Hepatic stellate cell (primary cell): ENCODE data around the gene APOBEC2.
"Not testable (repeated sequence)": the region's sequence is repeated elsewhere in the genome, so short reads cannot be mapped to it uniquely, and the experiment has no call there.

Experiments
- DNase-seq: peaks from one replicate; pipeline ENCODE4 v3.0.0; 2011; ENCODE audit warnings: low spot score

The APOBEC2 gene

GRCh38 chr6:41053041-41053440, at the start of gene APOBEC2:
TSS of gene APOBEC2 (plus strand) at chr6:41053202. CDS start at chr6:41053348, 146 bp downstream.
- DNase-seq = no peak

- not testable (repeated sequence) for DNase-seq
These were observed 46.8 kb upstream of the APOBEC2 start for GRCh38 chr6:41006217-41006616.

- DNase-seq = not testable (repeated sequence)
These were observed 46.0 kb upstream of the APOBEC2 start for GRCh38 chr6:41006980-41007379.

DNA sequence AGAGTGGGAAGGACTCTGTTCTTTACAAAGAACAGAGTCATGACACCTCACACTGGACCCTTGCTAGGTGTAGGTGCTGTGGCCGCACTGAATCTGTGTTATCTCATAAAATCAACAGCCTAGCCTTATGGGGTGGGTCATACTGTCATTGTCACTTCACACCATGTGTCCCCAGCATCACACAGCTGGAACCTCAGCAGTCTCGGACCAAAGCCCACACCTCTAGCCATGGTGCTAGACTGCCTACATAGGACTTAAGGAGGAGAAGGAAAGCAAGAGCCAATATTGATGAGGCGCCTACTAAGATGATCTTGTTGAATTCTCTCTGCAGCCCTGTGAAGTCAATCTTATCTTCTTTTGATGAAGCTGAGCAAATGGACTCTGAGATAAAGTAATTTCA, 45.0 kb upstream of the APOBEC2 start:
- no peak for DNase-seq

DNA sequence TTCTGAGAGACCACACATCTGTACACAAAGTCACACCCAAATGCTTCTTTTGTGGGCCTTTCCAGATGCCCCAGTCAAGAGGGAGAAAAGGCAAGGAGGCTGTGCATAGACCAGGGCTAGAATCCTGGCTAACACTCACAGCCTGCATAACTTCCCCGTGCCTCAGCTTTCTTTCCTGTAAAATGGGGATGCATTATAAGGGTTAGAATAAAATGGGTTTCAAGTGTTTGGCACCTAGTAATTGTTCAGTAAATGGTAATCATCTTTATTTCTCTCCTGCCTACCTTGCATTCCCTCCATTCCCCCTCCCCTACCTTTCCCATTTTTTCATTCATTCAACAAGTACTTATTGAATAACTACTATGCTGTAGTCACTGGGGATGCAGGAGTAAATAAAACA, 43.3 kb upstream of the APOBEC2 start:
- no peak for DNase-seq

DNA sequence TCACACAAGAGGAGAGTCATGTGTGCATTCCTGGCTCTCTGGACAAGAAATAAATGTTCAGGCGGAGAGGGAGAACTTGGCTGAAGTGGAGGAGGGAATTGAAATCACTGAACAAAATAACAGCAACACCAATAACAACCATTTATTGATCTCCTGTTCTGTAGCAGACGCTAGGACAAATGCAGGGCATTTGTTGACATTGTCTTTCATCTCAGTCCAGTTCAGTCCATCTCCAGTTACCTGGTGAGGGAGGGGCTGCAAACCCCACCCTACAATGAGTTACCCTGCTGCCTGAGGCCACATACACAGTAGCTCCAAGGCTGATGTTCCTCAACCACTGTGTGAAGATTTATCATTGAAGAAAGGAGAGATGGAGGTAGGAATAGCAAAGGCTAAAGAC, 41.3 kb upstream of the APOBEC2 start:
- DNase-seq = no peak

GRCh38 chr6:41013466-41014153, 39.4 kb upstream of the APOBEC2 start:
- DNase-seq = no peak

DNA sequence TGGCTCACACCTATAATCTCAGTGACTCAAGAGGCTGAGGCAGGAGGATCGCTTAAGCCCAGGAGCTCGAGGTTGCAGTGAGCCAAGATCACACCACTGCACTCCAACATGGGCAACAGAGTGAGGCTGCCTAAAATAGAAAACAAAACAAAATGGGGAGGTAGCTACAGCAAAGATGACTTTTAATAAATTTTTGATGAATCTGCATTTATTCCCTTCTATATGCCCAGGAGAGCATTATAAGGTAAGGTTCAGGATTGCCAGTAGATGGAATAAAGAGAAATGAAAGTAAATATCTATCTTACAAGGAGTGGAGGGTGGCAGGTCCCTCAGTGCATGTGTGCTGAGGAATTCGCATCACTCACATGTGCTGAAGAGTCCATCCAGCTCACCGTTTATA, 38.2 kb upstream of the APOBEC2 start:
- DNase-seq = no peak

DNA sequence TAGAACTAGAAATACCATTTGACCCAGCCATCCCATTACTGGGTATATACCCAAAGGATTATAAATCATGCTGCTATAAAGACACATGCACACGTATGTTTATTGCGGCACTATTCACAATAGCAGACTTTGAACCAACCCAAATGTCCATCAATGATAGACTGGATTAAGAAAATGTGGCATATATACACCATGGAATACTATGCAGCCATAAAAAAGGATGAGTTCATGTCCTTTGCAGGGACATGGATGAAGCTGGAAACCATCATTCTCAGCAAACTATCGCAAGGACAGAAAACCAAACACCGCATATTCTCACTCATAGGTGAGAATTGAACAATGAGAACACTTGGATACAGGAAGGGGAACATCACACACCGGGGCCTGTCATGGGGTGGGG, 37.1 kb upstream of the APOBEC2 start:
- not testable (repeated sequence) for DNase-seq

- no peak for DNase-seq
These were observed 35.3 kb upstream of the APOBEC2 start for GRCh38 chr6:41017663-41018062.

GRCh38 chr6:41021832-41022231, 31.2 kb upstream of the APOBEC2 start:
- DNase-seq = no peak

DNA sequence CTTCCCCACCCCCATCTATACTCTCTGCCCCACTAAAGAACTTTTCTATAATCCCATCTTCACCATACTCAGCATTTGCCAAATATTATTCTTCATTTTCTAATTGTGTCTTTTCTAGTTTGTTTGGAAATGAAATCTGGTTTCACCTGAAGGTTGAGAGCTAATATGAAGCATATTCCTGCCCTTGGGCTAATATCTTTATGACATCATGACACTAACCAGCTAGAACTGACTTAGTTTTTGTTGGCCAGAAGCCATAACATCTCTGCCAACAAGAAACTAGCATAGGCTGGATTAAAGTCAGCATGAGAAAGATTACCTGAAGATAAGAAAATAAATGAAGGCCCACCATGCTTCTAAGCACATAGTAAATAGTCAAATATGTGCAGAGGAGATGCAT, 30.7 kb upstream of the APOBEC2 start:
- DNase-seq = no peak

GRCh38 chr6:41023114-41023513, 29.9 kb upstream of the APOBEC2 start:
- DNase-seq = no peak

- no peak for DNase-seq
These were observed 27.0 kb upstream of the APOBEC2 start for GRCh38 chr6:41025966-41026530.

- no peak for DNase-seq
These were observed 25.8 kb upstream of the APOBEC2 start for GRCh38 chr6:41027241-41027640.

DNA sequence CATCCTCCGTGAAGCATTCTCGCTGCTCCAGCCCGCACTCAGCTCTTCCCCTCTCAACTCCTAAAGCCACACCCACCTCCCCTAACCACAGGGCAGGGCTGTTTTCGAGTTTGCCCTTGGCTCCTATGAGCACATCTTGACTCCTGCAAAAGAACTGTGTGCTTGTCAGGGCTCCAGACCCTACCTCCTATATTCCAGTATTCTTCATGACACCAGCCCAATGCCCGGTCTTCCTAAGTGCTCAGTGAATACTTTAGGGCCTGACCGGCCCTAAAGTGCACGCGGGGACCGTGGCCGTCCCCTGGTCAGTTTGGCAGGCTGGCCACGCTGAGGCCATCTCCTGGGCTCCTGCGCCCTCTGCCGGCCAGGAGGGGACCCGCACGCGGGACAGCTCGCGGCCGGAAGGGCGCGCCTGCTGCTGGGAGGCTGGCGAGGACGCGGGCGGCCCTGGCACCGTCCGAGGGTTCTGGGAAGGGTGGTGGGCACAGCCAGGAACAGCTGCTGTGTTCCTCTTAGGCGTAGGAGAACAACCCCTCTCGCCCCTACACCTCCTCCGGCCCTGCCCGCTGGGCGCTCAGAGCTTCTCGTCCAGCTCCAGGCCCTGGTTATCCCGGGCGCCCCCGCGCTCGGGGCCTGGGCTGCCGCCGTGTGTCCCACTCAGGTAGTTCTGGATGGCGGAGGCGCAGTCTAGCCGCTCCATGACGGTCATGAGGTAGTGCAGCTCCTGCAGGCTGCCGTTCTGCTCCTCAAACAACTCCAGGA, 25.0 kb upstream of the APOBEC2 start:
- peak; percentile 84 for DNase-seq

DNA sequence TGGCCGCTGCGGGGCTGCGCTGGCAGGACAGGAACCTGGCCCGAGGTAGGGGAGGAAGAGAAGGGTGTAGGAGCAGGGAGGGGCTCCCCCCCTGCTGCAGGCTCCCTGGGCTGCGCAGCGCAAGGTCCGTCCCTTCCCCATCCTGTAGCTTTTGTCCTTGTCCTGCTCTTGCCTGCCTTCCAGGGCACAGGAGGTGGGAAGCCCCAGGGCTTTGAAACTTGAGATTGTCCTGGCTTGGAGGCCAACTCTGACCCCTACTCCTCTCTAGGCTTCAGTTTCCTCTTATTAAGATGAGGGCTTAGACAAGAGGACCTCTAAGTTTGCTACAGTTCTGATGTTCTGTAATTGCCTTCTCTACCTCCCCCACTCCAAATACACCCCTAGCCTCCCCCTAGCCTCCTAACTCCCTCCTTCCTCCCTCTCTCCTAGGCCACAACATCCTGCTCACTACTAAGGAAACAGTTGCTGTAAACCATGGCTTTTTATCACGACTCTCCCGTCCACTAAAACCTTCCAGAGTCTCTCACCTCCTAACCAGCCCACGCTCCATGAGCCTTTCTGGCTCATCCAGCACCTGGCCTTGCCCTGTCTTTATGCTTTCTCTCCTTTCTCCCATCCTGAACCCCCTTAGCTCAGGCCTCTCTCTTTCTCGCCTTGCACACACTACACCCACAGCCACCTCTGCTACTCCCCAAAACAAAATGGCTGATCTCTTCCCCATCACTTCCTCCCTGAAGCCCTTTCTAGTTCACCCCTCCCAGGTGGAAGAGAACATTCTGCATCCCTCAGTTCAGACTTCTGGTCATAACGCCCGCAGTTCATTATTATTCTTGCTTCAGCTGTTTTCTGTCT, 24.2 kb upstream of the APOBEC2 start:
- no peak for DNase-seq

- no peak for DNase-seq
These were observed 20.2 kb upstream of the APOBEC2 start for GRCh38 chr6:41032830-41033229.

- no peak for DNase-seq
These were observed 19.2 kb upstream of the APOBEC2 start for GRCh38 chr6:41033776-41034175.

- DNase-seq = no peak
These were observed 16.8 kb upstream of the APOBEC2 start for GRCh38 chr6:41036186-41036585.

DNA sequence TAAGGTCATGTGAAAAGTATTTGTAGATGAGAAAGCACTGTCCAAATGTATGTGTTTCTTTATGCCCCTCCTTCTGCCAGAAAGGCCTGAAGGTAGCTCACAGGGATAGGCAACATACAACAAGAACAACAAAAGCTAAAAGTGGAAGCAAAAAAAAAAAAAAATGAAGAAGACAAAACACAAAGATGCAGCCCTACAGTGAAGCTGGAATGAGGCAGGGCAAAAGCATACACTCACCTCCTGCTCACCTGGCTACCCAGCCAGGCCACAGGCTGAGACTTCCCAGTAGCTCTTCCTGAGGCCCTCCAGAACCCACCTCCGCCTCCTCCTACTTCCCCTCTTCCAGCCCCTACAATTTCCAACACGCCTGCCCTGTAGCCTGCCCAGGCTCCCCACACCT, 16.4 kb upstream of the APOBEC2 start:
- DNase-seq = no peak

DNA sequence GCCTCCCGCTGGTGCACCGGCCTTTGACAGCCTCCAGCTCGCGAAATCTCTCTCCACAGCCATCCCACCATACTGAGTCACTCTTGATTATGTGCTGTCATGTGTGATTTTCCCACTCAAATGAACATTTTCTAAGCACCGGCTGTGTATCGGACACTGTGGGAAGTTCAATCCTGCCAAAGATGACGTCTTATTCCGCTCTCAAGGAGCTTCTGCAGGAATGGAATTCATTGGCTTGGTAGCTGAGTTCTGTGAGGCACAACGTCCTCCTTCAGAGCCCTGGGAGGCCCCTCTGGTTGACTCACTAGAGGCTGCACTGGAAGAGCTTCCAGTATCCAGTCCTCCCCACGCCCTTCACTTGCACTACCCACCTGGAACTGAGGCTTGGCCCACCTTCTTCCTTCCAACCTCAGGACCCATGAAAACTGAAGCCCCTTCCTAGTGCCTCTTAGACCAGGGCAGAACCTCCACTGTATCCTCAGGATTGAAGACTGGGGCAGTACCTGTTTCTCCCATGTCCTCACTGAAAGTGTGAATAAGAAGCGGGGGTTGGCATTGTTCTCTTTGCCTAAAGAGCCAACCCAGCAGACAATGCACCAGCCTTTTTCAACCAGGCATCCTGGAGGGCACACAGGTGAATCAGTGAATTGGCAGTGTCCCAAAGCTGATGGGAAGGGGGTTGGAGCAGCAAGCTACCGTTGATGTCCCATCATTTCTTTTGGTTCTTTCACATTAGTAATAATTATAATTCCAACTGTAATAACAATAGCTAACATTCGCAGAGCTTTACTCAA, 15.7 kb upstream of the APOBEC2 start:
- DNase-seq = no peak
